Ishikawa (cell line): ENCODE data around the gene EIF2AK3.

Experiments
- CEBPB ChIP-seq: IDR thresholded peaks from 2 replicates; pipeline ENCODE4 v1.6.1; 2012
- CREB1 ChIP-seq: IDR thresholded peaks from 2 replicates; pipeline ENCODE4 v1.6.1; 2012; ENCODE audit warnings: low read depth
- EP300 ChIP-seq: IDR thresholded peaks from 2 replicates; pipeline ENCODE4 v1.6.1; 2012; ENCODE audit warnings: borderline replicate concordance
- FOXM1 ChIP-seq: IDR thresholded peaks from 2 replicates; pipeline ENCODE4 v1.6.1; 2012; ENCODE audit warnings: low read depth, borderline replicate concordance
- MAX ChIP-seq: IDR thresholded peaks from 2 replicates; pipeline ENCODE4 v1.6.1; 2012
- NFIC ChIP-seq: IDR thresholded peaks from 2 replicates; pipeline ENCODE4 v1.6.1; 2012
- RAD21 ChIP-seq: IDR thresholded peaks from 2 replicates; pipeline ENCODE4 v1.6.1; 2012; ENCODE audit warnings: low read depth
- REST ChIP-seq: IDR thresholded peaks from 2 replicates; pipeline ENCODE4 v1.6.1; 2012; ENCODE audit warnings: low read depth, mild to moderate bottlenecking
- TAF1 ChIP-seq: IDR thresholded peaks from 2 replicates; pipeline ENCODE4 v1.6.1; 2012; ENCODE audit warnings: low read depth, mild to moderate bottlenecking
- TCF12 ChIP-seq: IDR thresholded peaks from 2 replicates; pipeline ENCODE4 v1.6.1; 2012; ENCODE audit warnings: low read depth
- TEAD4 ChIP-seq: IDR thresholded peaks from 2 replicates; pipeline ENCODE4 v1.6.1; 2012
- USF1 ChIP-seq: IDR thresholded peaks from 2 replicates; pipeline ENCODE4 v1.6.1; 2012

GRCh38 chr2:88642278-88642677 is 15.0 kb upstream of the EIF2AK3 start:
- TF ChIP-seq CEBPB (no peak), TAF1 (no peak), MAX (no peak), EP300 (no peak), TEAD4 (no peak), REST (no peak), NFIC (no peak), FOXM1 (no peak), CREB1 (no peak), USF1 (no peak), TCF12 (no peak), RAD21 (no peak)
